Activated gamma-delta T cell (primary cell): ENCODE measurements around the gene ATP5PO.
"Not testable (repeated sequence)": the region's sequence is repeated elsewhere in the genome, so short reads cannot be mapped to it uniquely, and the experiment has no call there.

Experiments
- DNase-seq: peaks from one replicate; lab custom pipeline; 2025; lab: John Stamatoyannopoulos, UW

Gene ATP5PO

DNA sequence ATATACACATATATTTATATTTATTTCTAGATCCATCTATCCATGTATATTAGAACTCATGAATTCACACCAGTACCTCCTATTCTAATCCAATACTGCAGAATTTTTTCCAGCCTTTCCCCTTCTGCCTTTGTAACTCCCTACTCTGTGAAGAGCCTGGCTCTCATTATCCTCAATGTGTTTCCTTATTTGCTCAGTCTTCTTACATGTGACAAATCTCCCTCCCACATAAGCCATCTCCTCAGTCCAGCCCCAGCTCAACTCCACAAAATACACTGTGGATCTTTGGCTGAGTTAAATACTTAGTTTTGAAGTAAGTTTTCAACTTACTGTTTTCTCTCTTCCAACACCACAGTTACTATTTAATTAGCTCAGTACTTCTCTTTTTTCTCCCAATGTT, 45.7 kb downstream of the ATP5PO start:
- DNase-seq = no peak

DNA sequence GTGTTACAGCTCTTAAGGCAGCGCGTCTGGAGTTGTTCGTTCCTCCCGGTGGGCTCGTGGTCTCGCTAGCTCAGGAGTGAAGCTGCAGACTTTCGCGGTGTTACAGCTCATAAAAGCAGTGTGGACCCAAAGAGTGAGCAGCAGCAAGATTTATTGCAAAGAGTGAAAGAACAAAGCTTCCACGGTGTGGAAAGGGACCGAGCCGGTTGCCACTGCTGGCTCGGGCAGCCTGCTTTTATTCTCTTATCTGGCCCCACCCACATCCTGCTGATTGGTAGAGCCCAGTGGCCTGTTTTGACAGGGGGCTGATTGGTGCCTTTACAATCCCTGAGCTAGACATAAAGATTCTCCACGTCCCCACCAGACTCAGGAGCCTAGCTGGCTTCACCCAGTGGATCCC, 47.7 kb downstream of the ATP5PO start:
- not testable (repeated sequence) for DNase-seq

DNA sequence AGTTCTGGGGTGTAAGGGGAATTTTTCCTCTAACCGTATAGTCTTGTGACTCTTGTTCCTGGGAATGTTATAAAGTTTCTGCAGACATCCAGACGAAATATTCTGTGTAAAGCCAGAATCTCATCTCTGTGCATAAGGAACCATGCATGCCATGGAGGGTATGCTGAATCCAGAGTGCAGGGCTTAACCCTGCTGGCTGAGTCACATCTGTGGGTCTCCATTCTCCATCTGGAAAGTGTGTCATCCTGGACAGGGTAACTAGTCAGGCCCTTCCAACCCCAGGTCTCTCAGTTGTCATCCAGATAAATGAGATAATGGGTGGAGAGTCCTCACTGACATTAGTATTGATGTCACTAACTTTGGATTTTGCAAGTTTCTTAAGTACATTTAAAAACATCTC, 48.8 kb downstream of the ATP5PO start:
- no peak for DNase-seq

DNA sequence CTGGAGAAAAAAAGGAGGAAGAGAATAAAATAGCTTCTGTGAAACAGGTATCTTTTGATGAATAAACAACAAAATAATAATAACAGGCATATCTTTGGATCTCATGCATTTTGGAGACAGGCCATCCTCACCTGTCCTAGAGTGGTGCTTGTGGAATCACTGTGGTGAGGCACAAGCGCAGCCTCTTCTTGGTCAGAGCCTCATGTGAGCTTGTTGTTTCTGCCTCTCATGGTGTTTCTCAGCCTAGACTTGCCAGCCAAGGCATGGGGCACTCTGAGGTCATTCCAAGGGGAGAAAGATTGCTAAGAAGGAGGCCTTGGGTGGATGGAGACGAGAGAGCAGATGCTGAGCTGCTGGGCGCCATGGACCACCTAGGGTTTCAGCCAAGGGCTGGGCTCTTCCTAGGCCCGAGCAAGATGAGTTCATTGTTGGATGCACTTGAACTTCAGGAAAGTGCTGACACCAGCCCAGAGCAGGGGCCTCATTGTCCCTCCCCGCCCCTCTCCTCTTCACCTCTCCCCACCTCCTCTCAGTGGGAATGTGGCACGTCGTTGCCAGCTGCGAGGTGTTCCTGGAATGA, 49.5 kb downstream of the ATP5PO start:
- no peak for DNase-seq

DNA sequence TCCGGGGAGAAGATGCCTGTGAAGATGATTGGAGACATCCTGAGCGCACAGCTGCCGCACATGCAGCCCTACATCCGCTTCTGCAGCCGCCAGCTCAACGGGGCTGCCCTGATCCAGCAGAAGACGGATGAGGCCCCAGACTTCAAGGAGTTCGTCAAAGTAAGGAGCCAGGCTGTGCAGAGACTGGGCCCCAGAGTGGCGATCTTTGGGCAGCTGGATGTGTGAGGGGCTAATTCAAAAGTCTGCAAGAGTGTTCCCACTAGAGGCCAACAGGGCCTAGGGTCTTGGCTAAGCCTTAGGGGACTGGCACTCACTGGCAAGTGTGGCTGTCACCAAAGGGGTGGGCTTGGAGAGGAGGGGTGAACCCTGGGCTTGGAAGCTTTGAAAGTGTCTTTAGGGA, 50.4 kb downstream of the ATP5PO start:
- no peak for DNase-seq

DNA sequence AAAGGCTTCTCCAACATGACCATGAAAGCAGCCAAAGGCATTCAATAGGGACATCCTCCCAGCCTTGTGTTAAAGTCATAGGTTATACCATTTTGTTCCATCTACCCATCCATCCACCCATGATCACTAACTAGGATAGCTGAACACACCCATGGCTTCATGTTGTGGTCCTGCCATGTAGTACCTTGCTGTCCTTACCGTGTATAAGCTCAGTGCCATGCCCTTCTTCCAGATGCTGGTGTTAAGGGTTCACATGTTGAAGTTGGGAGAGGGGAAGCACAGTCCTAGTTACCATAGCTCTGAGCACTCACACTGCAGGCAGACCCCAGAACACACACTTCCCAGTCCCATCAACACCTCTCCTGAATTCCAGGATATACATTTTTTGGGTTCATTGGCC, 51.5 kb downstream of the ATP5PO start:
- DNase-seq = no peak

DNA sequence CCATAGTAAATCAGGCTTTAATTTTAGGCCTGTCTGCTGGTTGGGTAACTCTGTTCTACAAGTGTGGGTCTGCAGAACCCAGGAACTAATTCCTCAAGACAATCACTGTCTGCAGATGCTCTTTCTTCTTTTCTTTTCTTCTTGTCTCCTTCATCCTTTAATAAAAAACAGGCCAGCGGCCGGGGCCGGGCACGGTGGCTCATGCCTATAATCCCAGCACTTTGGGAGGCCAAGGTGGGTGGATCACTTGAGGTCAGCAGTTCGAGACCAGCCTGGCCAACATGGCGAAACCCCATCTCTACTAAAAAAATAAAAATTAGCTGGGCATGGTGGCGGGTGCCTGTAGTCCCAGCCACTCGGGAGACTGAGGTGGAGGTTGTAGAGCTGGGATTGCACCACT, 52.4 kb downstream of the ATP5PO start:
- DNase-seq = not testable (repeated sequence)

DNA sequence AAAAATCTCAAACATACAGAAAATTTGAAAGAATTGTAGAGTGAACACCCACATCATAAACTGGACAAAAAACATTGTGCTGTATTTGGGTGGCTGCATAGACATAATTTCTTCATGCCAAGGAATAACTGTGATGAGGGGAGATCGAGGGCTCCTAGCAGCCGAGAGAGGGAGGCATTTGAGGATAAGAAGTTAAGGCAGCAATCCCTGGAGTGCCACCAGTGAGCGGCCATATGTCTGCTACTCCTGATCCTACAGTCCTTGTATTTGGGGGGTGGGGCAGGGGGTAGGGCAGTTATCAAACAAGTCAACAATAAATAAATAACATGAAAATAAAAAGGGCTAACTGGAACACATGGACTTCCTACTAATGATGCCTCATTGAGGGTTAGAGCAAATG, 54.5 kb downstream of the ATP5PO start:
- no peak for DNase-seq

DNA sequence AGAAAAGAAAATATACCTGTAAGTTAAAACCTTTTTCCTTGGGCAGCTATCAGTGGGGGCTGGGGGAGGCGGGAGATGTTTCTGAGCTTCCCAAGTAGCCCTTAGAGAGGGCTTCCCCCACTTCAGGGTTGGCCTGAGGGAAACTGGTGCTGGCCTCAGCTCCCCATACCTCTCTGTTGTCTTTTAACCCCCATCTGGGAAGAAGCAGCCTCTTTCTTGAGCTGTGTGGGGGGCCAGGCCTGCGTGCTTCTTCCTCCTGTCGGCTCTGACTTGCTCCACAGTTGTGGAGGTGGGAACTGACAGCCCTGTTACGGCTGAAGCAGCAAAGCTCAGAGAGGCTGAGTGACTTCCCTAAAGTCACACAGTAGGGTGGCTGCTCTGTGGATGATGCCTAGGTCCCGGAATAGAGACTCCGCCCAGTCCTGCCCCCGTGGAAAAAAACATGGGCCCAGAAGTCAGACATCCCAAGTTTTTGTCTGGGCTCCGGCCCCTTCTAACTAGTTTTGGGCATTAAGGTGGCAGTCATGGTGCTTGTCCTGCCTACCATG, 55.2 kb downstream of the ATP5PO start:
- no peak for DNase-seq

DNA sequence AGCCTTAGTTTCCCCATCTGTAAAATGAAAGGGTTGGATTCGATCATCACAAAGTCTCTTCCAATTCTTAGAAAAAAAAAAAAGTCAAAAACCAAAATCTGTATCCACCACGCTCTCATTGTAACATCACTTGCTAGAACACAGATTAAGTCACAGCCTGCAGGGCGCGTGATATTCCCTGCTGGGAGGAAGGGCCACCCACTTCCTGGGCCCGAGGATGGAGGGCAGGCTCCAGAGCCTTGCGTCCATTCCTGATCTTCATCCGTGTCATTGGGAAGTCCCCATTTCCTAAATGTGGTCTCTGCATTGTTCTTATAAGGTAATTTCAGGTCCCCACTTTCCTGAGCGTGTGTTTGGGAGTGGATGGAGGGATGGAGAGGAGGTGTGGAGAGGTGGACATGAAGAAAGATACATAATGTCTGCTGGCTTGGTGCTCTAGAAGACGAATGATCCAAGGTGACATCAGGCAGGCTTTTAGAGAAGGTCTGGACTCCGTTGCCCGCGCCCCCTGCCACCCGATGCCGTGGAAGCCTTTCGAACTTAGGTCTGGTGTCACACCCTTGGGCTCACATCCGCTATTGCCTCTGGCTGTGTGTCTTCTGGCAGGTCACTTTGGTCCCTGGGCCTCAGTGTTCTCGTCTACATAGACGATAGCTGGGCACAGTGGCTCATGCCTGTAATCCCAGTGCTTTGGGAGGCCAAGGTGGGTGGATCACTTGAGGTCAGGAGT, 56.1 kb downstream of the ATP5PO start:
- no peak for DNase-seq

DNA sequence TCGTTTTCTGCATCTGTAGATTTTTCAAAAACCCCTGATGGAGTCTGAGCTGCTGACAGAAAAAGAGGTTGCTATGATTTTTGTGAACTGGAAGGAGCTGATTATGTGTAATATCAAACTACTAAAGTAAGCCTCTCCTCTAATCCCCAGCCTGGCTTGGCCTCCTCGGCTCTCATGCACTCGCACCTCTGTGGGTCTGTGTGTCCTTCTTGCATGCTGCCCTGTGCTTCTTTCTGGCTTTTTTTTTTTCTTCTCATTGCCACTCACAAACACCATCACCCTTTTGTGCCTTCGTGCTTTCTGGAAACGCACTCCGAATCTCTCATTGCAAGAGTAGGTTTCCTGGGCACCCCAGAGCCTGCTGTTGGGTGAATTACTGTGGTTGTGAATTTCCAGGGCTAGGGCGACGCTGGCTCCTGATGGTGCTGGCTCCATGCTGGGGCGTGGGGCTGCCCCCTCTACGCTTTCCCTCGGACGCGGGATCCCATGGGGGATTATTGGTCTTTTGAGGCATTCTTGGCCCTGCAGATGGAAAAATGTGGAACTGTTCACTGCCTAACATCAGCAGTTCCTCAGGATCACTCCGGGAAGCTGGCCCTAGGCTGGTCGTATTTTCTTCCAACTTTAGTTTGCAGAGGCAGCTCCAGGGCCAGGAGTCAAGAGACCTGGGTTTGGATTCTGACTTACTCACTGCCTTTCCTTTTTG, 56.8 kb downstream of the ATP5PO start:
- no peak for DNase-seq

DNA sequence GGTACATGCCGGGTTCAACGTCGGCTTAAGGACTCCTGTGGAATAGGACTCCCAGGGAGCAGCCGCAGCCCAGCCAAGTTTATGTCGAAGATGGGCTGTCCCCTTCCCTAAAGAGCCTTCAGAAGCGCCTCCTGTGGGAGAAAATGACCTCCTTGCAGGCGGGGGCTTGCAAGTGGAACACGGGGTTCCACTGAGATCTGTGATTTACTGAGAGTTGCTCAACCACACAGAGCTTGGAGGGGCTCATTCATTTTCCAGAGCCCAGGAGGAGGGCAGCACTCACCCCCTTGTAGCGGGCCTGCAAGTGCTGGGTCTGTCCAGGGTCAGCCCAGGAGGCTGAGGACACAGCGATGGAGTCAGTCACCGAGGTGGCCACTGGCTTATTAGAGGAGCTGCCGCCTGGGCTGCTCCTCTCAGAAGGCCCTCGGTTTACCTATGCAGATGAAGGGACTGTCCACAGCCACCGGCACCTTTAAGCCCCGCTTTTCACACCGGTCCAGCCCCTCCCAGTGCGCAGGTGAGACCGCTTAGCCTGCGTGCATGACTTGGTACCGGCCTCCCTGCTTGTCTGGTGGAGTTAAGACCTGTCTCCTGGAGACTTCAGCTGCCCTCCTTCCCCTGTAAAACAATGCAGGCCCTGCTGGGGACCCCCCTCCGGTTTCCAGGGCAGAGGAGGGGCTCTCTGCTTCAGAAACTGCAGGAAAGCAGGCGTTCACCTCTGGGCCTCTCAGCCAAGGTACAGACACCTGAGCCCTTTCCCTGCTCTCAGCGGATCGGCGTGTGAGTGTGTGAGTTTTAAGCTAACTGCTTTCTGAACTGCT, 57.5 kb downstream of the ATP5PO start:
- no peak for DNase-seq

DNA sequence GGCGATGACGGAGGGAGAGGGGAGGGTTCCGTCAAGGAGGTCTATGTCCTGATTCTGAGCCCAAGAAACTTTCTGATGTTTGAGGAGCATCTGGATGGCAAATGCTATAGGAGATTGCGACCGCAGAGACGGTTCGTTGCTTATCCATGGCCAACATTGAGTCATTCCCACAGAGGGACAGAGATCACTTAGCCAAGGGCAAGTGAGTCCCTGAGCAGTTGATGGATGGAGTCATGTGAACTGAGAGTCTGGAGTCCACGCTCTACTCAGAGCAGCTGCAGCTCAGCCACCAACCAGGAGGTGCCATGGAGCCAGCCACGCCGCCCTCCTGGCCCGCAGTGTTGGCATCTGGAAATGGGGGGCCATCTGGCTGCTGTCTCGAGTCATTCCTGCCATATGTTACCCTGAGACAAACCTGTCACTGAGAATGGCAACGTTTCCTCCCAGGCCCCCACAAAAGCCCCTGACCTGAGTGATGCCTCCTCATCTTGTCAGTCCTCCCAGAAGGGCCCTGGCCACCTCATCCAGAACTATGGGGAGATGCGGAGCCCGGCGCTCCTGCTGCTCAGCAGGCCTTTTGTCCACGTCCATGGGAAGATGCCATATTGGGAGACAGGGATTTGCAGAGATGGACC, 58.6 kb downstream of the ATP5PO start:
- DNase-seq = no peak

DNA sequence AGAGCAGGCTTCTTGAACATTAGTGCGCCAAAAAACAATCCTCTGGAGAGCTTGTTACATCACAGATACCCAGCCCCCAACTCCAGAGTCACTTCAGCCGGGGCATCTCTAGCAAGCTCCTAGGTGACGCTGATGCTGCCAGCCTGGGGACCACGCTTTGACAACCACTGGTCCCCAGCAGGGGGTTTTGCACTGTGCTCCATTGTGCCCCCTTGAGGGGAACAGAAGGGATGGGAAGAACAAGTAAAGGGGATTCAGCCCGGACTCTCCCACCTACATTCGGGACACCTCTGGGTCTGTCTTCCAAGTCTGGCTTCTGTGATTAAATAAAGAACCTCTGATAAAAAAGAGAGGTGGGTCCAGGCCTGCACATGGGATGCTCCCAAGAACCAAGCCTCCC, 60.4 kb downstream of the ATP5PO start:
- DNase-seq = no peak

DNA sequence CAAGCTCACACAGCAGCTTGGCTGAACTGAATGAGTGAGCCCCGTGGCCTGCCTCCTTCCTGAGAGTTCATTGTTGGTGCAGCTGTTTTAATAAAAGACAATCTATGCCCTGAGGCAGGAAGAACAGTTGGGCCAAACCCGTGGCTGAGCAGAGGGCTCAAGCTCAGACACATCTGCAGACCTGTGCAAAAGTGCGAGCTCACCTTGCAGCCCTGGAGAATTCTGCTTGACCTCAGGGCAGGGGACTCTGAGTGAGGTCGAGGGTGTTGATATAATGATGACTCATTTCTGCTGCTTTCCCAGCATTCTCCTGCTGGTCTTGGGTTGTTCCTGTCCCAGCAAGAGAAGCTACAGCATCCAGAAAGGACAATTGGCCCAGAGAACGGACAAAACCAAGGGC, 61.0 kb downstream of the ATP5PO start:
- no peak for DNase-seq
